H1 (cell line): ENCODE measurements around the gene PEAK3. TPM values are rescaled to one million over a fixed set of nuclear protein-coding genes. Genes with fewer than 3 reads are reported as not detected.

Experiments used
- CTCF ChIA-PET: fragments of 300-600 bp; sonication (Branson Sonifier 250); formaldehyde crosslinking; loops from one replicate; lab custom pipeline; 2021; ENCODE audit not compliant: partially characterized antibody; lab: Charles Lee
- POLR2A ChIA-PET: fragments of 300-600 bp; sonication (Branson Sonifier 250); formaldehyde crosslinking; loops from one replicate; lab custom pipeline; 2021; ENCODE audit warnings: inconsistent platforms; ENCODE audit not compliant: partially characterized antibody; lab: Charles Lee
- DNase-seq, 2 experiments: peaks; one replicate each; pipeline versions ENCODE4 v3.0.0 to v3.0.0-alpha.2; 2010 to 2022; ENCODE audit warnings: low spot score in 2 of 2, low read depth in 1 of 2, mixed read lengths in 1 of 2
- FAIRE-seq: peaks from 2 replicates; lab custom pipeline; 2011; peaks lifted over from hg19 to GRCh38; lab: Jason Lieb, UNC
- H2AFZ ChIP-seq: 2 replicates; pipeline ENCODE4 v1.8.1; 2012; ENCODE audit warnings: low read length, inconsistent platforms
- H2AK5ac ChIP-seq: 2 replicates; pipeline ENCODE4 v1.6.1; 2013; ENCODE audit warnings: low read depth, low read length
- H2BK120ac ChIP-seq: replicated peaks from 2 replicates; pipeline ENCODE3; 2013; ENCODE audit warnings: low read depth, low read length, inconsistent platforms
- H2BK12ac ChIP-seq: 2 replicates; pipeline ENCODE4 v1.6.1; 2013; ENCODE audit warnings: low read depth, low read length
- H2BK15ac ChIP-seq: 2 replicates; pipeline ENCODE4 v1.6.1; 2013; ENCODE audit warnings: low read length
- H2BK20ac ChIP-seq: 2 replicates; pipeline ENCODE4 v1.6.1; 2013; ENCODE audit warnings: low read length
- H2BK5ac ChIP-seq: 2 replicates; pipeline ENCODE4 v1.6.1; 2013; ENCODE audit warnings: low read depth, low read length
- H3K14ac ChIP-seq: 2 replicates; pipeline ENCODE4 v1.6.1; 2013; ENCODE audit warnings: inconsistent platforms; ENCODE audit not compliant: insufficient read length
- H3K18ac ChIP-seq: 2 replicates; pipeline ENCODE4 v1.6.1; 2013; ENCODE audit warnings: low read length; ENCODE audit errors: extremely low read depth
- H3K23ac ChIP-seq: 2 replicates; pipeline ENCODE4 v1.6.1; 2013; ENCODE audit warnings: inconsistent platforms; ENCODE audit not compliant: insufficient read length
- H3K23me2 ChIP-seq: 2 replicates; pipeline ENCODE4 v1.6.1; 2013; ENCODE audit warnings: low read depth, low read length
- H3K27ac ChIP-seq: 2 replicates; pipeline ENCODE4 v1.6.1; 2011; ENCODE audit warnings: low read depth, low read length, inconsistent platforms
- H3K27me3 ChIP-seq, 4 experiments: replicated peaks in 1 of 4; 1 replicate in 1 of 4; 2 replicates in 3 of 4; pipeline versions ENCODE4 v1.6.1 to v1.8.1; 2011 to 2013; ENCODE audit warnings: low read length in 3 of 4, mild to moderate bottlenecking in 3 of 4, inconsistent platforms in 2 of 4, mixed read lengths in 2 of 4, moderate library complexity in 1 of 4; ENCODE audit not compliant: control insufficient read depth in 3 of 4, insufficient read depth in 3 of 4; ENCODE audit errors: extremely low read depth in 1 of 4
- H3K36me3 ChIP-seq, 4 experiments: 2 replicates each; pipeline versions ENCODE4 v1.6.1 to v1.8.1; 2011 to 2013; ENCODE audit warnings: mild to moderate bottlenecking in 4 of 4, low read length in 3 of 4, moderate library complexity in 2 of 4, control low read depth in 1 of 4, inconsistent platforms in 1 of 4; ENCODE audit not compliant: insufficient read depth in 4 of 4, control insufficient read depth in 2 of 4
- H3K4ac ChIP-seq: replicated peaks from 2 replicates; pipeline ENCODE3; 2013; ENCODE audit warnings: low read length, low read depth, mixed read lengths, inconsistent platforms; ENCODE audit not compliant: insufficient read length
- H3K4me1 ChIP-seq, 4 experiments: replicated peaks in 1 of 4; 1 replicate in 1 of 4; 2 replicates in 3 of 4; pipeline versions ENCODE4 v1.6.1 to v1.8.1; 2011 to 2013; ENCODE audit warnings: low read length in 3 of 4, inconsistent platforms in 2 of 4, mixed read lengths in 1 of 4; ENCODE audit not compliant: insufficient read depth in 4 of 4, control insufficient read depth in 3 of 4
- H3K4me2 ChIP-seq, 2 experiments: 2 replicates each; pipeline versions ENCODE4 v1.6.1 to v1.8.1; 2011 to 2013; ENCODE audit warnings: low read depth in 2 of 2, low read length in 2 of 2, control low read depth in 1 of 2, inconsistent platforms in 1 of 2, mild to moderate bottlenecking in 1 of 2; ENCODE audit not compliant: insufficient read depth in 1 of 2
- H3K4me3 ChIP-seq, 4 experiments: fragments of 200-600, 300-600 bp in 1 of 4; sonication (generic), shearing (Covaris generic), sonication (Bioruptor Twin) in 1 of 4; 2 replicates each; pipeline versions ENCODE4 v1.5.1 to v1.8.1; 2011 to 2016; ENCODE audit warnings: low read length in 4 of 4, low read depth in 3 of 4, control low read depth in 2 of 4, inconsistent platforms in 2 of 4, mild to moderate bottlenecking in 2 of 4, mixed read lengths in 1 of 4, moderate library complexity in 1 of 4; ENCODE audit not compliant: insufficient read depth in 2 of 4; ENCODE audit errors: extremely low read depth in 1 of 4
- H3K56ac ChIP-seq: replicated peaks from 2 replicates; pipeline ENCODE3; 2013; ENCODE audit warnings: low read depth, mild to moderate bottlenecking, mixed read lengths, low read length, inconsistent platforms; ENCODE audit not compliant: insufficient read length
- H3K79me1 ChIP-seq: 2 replicates; pipeline ENCODE4 v1.6.1; 2013; ENCODE audit warnings: low read depth, low read length, control low read depth
- H3K79me2 ChIP-seq, 2 experiments: 2 replicates each; pipeline versions ENCODE4 v1.6.1 to v1.8.1; 2012 to 2013; ENCODE audit warnings: low read length in 2 of 2, mild to moderate bottlenecking in 2 of 2, inconsistent platforms in 1 of 2; ENCODE audit not compliant: insufficient read depth in 2 of 2, control insufficient read depth in 1 of 2
- H3K9ac ChIP-seq, 4 experiments: replicated peaks in 1 of 4; 1 replicate in 1 of 4; 2 replicates in 3 of 4; pipeline versions ENCODE4 v1.6.1 to v1.8.1; 2011 to 2013; ENCODE audit warnings: low read depth in 3 of 4, low read length in 3 of 4, control low read depth in 2 of 4, mild to moderate bottlenecking in 2 of 4, moderate library complexity in 2 of 4, inconsistent platforms in 1 of 4; ENCODE audit errors: extremely low read depth in 1 of 4
- H3K9me3 ChIP-seq, 2 experiments: 2 replicates each; pipeline versions ENCODE4 v1.6.1 to v1.8.1; 2012 to 2013; ENCODE audit warnings: mild to moderate bottlenecking in 2 of 2, moderate library complexity in 2 of 2, control low read depth in 1 of 2, inconsistent platforms in 1 of 2, low read depth in 1 of 2, low read length in 1 of 2, mixed read lengths in 1 of 2; ENCODE audit not compliant: insufficient read depth in 2 of 2
- H4K20me1 ChIP-seq, 2 experiments: replicated peaks in 1 of 2; 2 replicates each; pipeline versions ENCODE3 to v1.8.1; 2011 to 2013; ENCODE audit warnings: inconsistent platforms in 2 of 2, low read length in 2 of 2, mild to moderate bottlenecking in 1 of 2; ENCODE audit not compliant: insufficient read depth in 2 of 2, control insufficient read depth in 1 of 2
- H4K5ac ChIP-seq: 2 replicates; pipeline ENCODE4 v1.6.1; 2013; ENCODE audit warnings: low read length, low read depth, mixed read lengths, inconsistent platforms; ENCODE audit not compliant: insufficient read length
- H4K8ac ChIP-seq: 2 replicates; pipeline ENCODE4 v1.8.0; 2013; ENCODE audit warnings: mild to moderate bottlenecking, moderate library complexity, low read length, inconsistent platforms; ENCODE audit not compliant: insufficient read depth; ENCODE audit errors: extremely low read depth
- H4K91ac ChIP-seq: replicated peaks from 2 replicates; pipeline ENCODE3; 2013; ENCODE audit warnings: low read length, mixed read lengths, inconsistent platforms; ENCODE audit not compliant: insufficient read length
- ASH2L ChIP-seq: fragments of 200-600, 300-600 bp; sonication (generic); IDR thresholded peaks from one replicate; pipeline ENCODE4 v1.7.1; 2017; ENCODE audit warnings: low read length
- BCL11A ChIP-seq, 2 experiments: IDR thresholded peaks; one replicate each; pipeline ENCODE4 v1.6.1; 2011; ENCODE audit warnings: low read depth in 2 of 2, low read length in 2 of 2, mild to moderate bottlenecking in 2 of 2
- CHD2 ChIP-seq: IDR thresholded peaks from 2 replicates; pipeline ENCODE4 v1.6.1; 2012; ENCODE audit warnings: low read length, improper control_type of control experiment
- CREB1 ChIP-seq: IDR thresholded peaks from 2 replicates; pipeline ENCODE4 v1.6.1; 2012; ENCODE audit warnings: inconsistent platforms
- CTBP2 ChIP-seq: IDR thresholded peaks from 2 replicates; pipeline ENCODE4 v1.7.0; 2011; ENCODE audit warnings: borderline replicate concordance, mild to moderate bottlenecking, moderate library complexity, mixed read lengths, low read length; ENCODE audit not compliant: insufficient read depth, insufficient read length
- GTF2F1 ChIP-seq: IDR thresholded peaks from 2 replicates; pipeline ENCODE4 v1.6.1; 2012; ENCODE audit warnings: low read depth, low read length, improper control_type of control experiment, borderline replicate concordance
- KDM4A ChIP-seq: IDR thresholded peaks from one replicate; pipeline ENCODE4 v1.7.1; 2012; ENCODE audit warnings: low read depth, mild to moderate bottlenecking, moderate library complexity, low read length, inconsistent platforms; ENCODE audit not compliant: severe bottlenecking
- PHF8 ChIP-seq: fragments of 200-600 bp; sonication (generic); conservative IDR thresholded peaks from 2 replicates; pipeline ENCODE4 v1.7.1; 2012; ENCODE audit warnings: low read depth, mild to moderate bottlenecking, inconsistent platforms, low read length, moderate library complexity
- POLR2AphosphoS5 ChIP-seq: IDR thresholded peaks from 2 replicates; pipeline ENCODE4 v1.6.1; 2011; ENCODE audit warnings: low read depth, low read length
- SP2 ChIP-seq: IDR thresholded peaks from 2 replicates; pipeline ENCODE4 v1.6.1; 2012; ENCODE audit warnings: mild to moderate bottlenecking, low read length, inconsistent platforms
- SP4 ChIP-seq: IDR thresholded peaks from 2 replicates; pipeline ENCODE4 v1.6.1; 2012; ENCODE audit warnings: low read length, inconsistent platforms
- TAF7 ChIP-seq: optimal IDR thresholded peaks from 2 replicates; pipeline ENCODE3; 2011; ENCODE audit warnings: low read depth, mild to moderate bottlenecking, inconsistent platforms, low read length, moderate library complexity, borderline replicate concordance
- WGBS, 2 experiments: shearing (Covaris generic) in 1 of 2; methylation state at CpG; one replicate each; pipeline versions ENCODE4 v1.1.6 to v1.1.7; 2013 to 2015; ENCODE audit warnings: low lambda C conversion rate in 2 of 2, mixed read lengths in 2 of 2, inconsistent platforms in 1 of 2, low coverage in 1 of 2, missing lambda C conversion rate in 1 of 2; ENCODE audit not compliant: insufficient replicate concordance in 2 of 2, insufficient coverage in 1 of 2, insufficient read length in 1 of 2; ENCODE audit errors: extremely low coverage in 1 of 2, missing lambda C conversion rate in 1 of 2; 5-methylcytosine and 5-hydroxymethylcytosine counted together
- polyA plus RNA-seq, 7 experiments: library from polyadenylated mRNA; depleted of rRNA in 3 of 7; stranded (reverse) in 5 of 7; unstranded in 2 of 7; fragments of >200 nt in 5 of 7; fragments of 200-250 nt in 2 of 7; gene quantifications; 1 replicate in 5 of 7; 2 replicates in 1 of 7; 4 replicates in 1 of 7; pipeline versions ENCODE4 v1.2.1 to v1.2.3, GENCODE V29; 2011 to 2013; ENCODE audit warnings: missing spikeins in 2 of 7, mixed read lengths in 2 of 7
- total RNA-seq: library from RNA; stranded (reverse); fragmentation: NEBNext Ultra II Directional; extraction: Animal tissue kit (Norgen Biotek cat#: 25700); gene quantifications from 2 replicates; pipeline ENCODE4 v1.2.1, GENCODE V29; 2021
- TF ChIP-seq, protein P1 (sequence below): IDR thresholded peaks from 2 replicates; pipeline ENCODE4 v1.6.1; 2012; ENCODE audit warnings: inconsistent platforms

Gene PEAK3
- total and polyA plus RNA-seq, 2 of the 8 experiments (the other 6 are each of a cell fraction or from before 2014, with no cell fraction given) = not detected

DNA sequence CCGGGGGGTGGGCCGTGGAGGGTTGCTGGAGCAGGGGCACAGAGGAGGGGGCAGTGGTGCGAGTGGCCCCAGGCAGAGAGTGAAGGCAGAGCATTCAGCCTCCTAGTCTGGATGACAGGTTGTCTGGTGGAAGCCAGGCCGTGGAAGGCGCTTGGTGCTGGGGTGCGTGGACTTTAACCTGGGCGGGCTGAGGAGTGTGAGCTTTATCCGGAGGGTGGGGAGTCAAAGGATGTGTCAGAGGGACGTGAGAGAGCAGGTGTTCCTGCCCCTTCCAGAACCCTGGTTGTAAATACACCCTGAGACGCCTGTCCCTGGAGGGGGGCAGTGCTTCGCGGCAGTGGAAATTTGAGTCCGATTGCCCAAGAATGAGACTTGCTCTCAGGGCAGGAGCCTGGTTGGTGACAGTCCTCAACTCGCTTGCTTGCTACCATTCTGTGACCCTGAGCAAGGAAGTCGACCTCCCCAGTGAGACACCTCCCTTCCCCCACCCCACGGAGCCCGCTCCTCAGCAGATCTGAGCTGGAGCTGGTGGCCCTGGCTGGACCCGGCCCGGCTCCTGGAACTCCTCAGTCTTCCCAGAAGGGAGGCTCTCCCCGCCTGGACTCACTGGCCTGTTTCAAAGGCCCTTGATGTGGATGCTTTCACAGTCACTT, 48.8 kb upstream of the PEAK3 start:
- CTCF ChIA-PET = interaction anchor here (0.7 to 6.3 kb wide), 4 partner anchors 15 to 143 kb away, joined by 3 to 27 read pairs (median 4); no protein-coding TSS in a partner anchor
- 80% methylated on average over 20 of the region's 20 CpGs; no CpG with 5 or more reads in 1 of the 2 experiments for WGBS, 2 experiments
- Histone ChIP-seq H3K79me1 (peaks cover 26% of the 10 kb centered on the region), H4K5ac (no peak overlapping the region), H3K23me2 (peaks cover 11% of the 10 kb centered on the region; the same call in 1 of the 2 replicates), H3K56ac (no peak overlapping the region), H3K9ac (no peak overlapping the region), H2BK12ac (no peak overlapping the region), H3K36me3 (peaks cover 0 to 4% (median 0%) of the 10 kb centered on the region in 4 experiments; a peak in 2 of 8 replicates), H3K18ac (no peak overlapping the region; the same call in 1 of the 2 replicates), H2AK5ac (no peak overlapping the region; the same call in 1 of the 2 replicates), H3K27ac (no peak overlapping the region), H2BK120ac (no peak overlapping the region), H2BK20ac (no peak overlapping the region), H3K9me3 (peaks cover 0 to 5% of the 10 kb centered on the region in 2 experiments; a peak in 1 of 4 replicates), H4K20me1 (peaks cover 1 to 20% of the 10 kb centered on the region in 2 experiments), H3K23ac (no peak overlapping the region), H3K14ac (no peak overlapping the region), H4K91ac (peak overlapping the region; percentile 46), H2AFZ (no peak overlapping the region), H3K4me1 (peaks cover 0 to 33% (median 15%) of the 10 kb centered on the region in 4 experiments; a peak in 6 of 7 replicates), H3K4me2 (peak overlapping the region; percentile 25 to 35), H2BK5ac (no peak overlapping the region), H4K8ac (peak overlapping the region; percentile 64; the same call in 1 of the 2 replicates), H3K27me3 (no peaks in the 10 kb centered on the region), H3K79me2 (peaks cover 7 to 64% of the 10 kb centered on the region in 2 experiments), H3K4ac (no peak overlapping the region), H2BK15ac (no peak overlapping the region), H3K4me3 (no peak overlapping the region; a peak in 1 of 8 replicates)
- POLR2A ChIA-PET = interaction anchor here (0.6 to 1.8 kb wide), 8 partner anchors 9 to 92 kb away, joined by 3 to 9 read pairs (median 3); no protein-coding TSS in a partner anchor
- no peak for FAIRE-seq
- DNase-seq = peak in 1 of 2 experiments; percentile 54
- TF ChIP-seq CHD2 = no peak
- no peak for TF ChIP-seq POLR2AphosphoS5
- no peak for TF ChIP-seq CREB1
- no peak for TF ChIP-seq BCL11A (IDR thresholded peaks at IDR 0.05; ENCODE audit: low read depth in 2 of 2, low read length in 2 of 2)
- no peak for TF ChIP-seq KDM4A
- no peak for TF ChIP-seq GTF2F1
- no peak for TF ChIP-seq TAF7
- no peak for TF ChIP-seq SP2
- no peak for TF ChIP-seq SP4
- no peak for TF ChIP-seq CTBP2
- TF ChIP-seq, protein P1, sequence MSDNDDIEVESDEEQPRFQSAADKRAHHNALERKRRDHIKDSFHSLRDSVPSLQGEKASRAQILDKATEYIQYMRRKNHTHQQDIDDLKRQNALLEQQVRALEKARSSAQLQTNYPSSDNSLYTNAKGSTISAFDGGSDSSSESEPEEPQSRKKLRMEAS = no peak
- no peak for TF ChIP-seq PHF8
- no peak for TF ChIP-seq ASH2L
